HG03378 (cell line): ENCODE results near the gene EVA1B.

Source experiments
- ATAC-seq: cut with Tn5 transposase; IDR thresholded peaks from one replicate; pipeline ENCODE4 v1.9.1; 2021; ENCODE audit warnings: mild to moderate bottlenecking, moderate library complexity; ENCODE audit not compliant: unreplicated experiment

EVA1B gene

GRCh38 chr1:36346741-36347370 lies 23.4 kb upstream of the EVA1B start:
- no peak for ATAC-seq

- ATAC-seq, result no peak
Measured at GRCh38 chr1:36345353-36345752, 21.9 kb upstream of the EVA1B start.

GRCh38 chr1:36344395-36344680 lies 20.9 kb upstream of the EVA1B start:
- no peak for ATAC-seq

GRCh38 chr1:36343651-36344394 lies 20.4 kb upstream of the EVA1B start:
- ATAC-seq, result no peak

GRCh38 chr1:36342426-36343185 lies 19.2 kb upstream of the EVA1B start:
- ATAC-seq, result no peak

GRCh38 chr1:36341626-36342320 lies 18.3 kb upstream of the EVA1B start:
- no peak for ATAC-seq

- ATAC-seq, result no peak
Measured at GRCh38 chr1:36339615-36340014, 16.2 kb upstream of the EVA1B start.

GRCh38 chr1:36339215-36339614 lies 15.8 kb upstream of the EVA1B start:
- no peak for ATAC-seq

- no peak for ATAC-seq
Measured at GRCh38 chr1:36337830-36338229, 14.4 kb upstream of the EVA1B start.

GRCh38 chr1:36330940-36331339 lies 7.5 kb upstream of the EVA1B start:
- no peak for ATAC-seq

- no peak for ATAC-seq
Measured at GRCh38 chr1:36329817-36330216, 6.4 kb upstream of the EVA1B start.

- ATAC-seq, result no peak
Measured at GRCh38 chr1:36328713-36329112, 5.3 kb upstream of the EVA1B start.

- no peak for ATAC-seq
Measured at GRCh38 chr1:36328088-36328480, 4.6 kb upstream of the EVA1B start.

GRCh38 chr1:36327421-36328087 lies 4.1 kb upstream of the EVA1B start:
- ATAC-seq, result no peak

- ATAC-seq, result no peak
Measured at GRCh38 chr1:36326499-36326898, 3.1 kb upstream of the EVA1B start.

- no peak for ATAC-seq
Measured at GRCh38 chr1:36324353-36324703, 883 bp upstream of the EVA1B start.

- ATAC-seq, result no peak
Measured at GRCh38 chr1:36322786-36323635, 434 bp downstream of the EVA1B start.

GRCh38 chr1:36322041-36322785 lies 1.2 kb downstream of the EVA1B start:
- no peak for ATAC-seq

GRCh38 chr1:36321119-36321951 lies 2.1 kb downstream of the EVA1B start:
- no peak for ATAC-seq
